ENCODE measurements around the gene LAMB4. TPM values are rescaled to one million over a fixed set of nuclear protein-coding genes. Genes with fewer than 3 reads are reported as not detected.

LAMB4 gene
- total and polyA plus RNA-seq, 10 donors = 0.03 to 0.94 (median 0.22) TPM; not detected in 2

DNA sequence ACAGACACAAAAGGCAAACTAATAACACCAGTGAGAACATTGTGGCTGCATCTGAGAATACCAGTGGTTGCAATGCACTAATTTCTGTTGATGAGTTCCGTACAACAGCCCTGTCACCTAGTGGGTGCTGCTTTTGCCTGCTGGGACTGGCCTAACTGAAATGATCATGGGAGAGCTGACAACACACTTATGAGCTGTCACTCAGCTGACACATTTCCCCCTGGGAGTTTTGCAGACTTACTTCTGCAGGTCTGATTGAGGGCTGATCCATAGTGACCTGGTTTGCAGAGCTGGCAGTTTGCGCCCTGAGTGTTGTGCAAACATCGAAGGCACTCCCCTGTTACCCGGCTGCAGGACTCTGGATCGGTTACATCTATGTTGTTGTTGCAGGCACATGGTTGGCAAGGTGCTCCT, 66.6 kb downstream of the LAMB4 start:
- DNase-seq = no peak
- no peaks in the 10 kb centered on the region for H3K27me3 ChIP-seq (replicated peaks in 1 of 7)
- no peaks in the 10 kb centered on the region for H3K36me3 ChIP-seq
- no peak overlapping the region for H3K27ac ChIP-seq
- no peak overlapping the region for H3K4me3 ChIP-seq
- TF ChIP-seq CTCF (IDR thresholded peaks at IDR 0.05 in 8 of 11, conservative IDR thresholded peaks at IDR 0.05 in 3 of 11) (no peak), POLR2AphosphoS5 (IDR thresholded peaks at IDR 0.05) (no peak), POLR2A (IDR thresholded peaks at IDR 0.05) (no peak)
- WGBS, 5 donors = 86 to 94% (median 89%) methylated on average over 5 of the region's 5 CpGs
- H3K9me3 ChIP-seq = no peaks in the 10 kb centered on the region
- intact Hi-C loops (cut with DNase I; ENCODE audit: low total_unique reads) = no loop called here
- H3K4me1 ChIP-seq = no peaks in the 10 kb centered on the region

DNA sequence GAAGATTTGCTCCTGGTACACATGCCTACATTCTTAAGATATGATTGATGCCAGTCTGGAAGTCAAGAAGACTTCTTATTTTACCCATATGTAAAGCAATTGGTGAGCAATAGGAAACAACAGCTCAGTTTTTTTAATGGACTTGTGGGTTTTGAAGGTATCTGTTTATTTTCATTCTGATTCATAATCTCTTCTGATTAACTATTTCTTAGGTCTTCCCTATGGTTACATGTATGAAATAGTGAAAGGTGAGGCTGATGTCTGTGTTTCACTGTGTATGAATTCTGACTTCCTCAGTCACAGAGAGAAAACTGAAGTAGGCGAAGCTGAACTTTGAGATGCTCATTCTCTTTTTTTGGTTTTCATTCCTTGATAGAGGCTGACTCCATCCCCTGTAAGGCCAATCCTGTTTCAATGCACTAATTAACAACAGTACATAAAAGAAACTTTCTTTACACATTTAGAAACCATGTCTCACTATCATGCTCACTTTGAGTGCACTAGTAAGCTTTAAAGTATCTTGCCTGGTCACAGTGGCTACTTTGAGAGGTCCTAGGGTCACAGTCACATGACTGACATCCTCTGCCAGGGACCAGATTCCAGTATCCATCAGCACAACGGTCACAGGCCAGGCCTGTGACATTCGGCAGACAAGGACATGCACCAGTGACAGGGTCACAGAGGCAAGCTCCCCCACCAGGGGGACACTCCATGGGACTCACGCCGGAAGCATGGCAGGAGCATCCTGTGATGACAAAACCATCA, 67.7 kb downstream of the LAMB4 start:
- no peak overlapping the region for H3K4me3 ChIP-seq
- H3K36me3 ChIP-seq = no peaks in the 10 kb centered on the region
- DNase-seq = no peak
- no peaks in the 10 kb centered on the region for H3K4me1 ChIP-seq
- no peaks in the 10 kb centered on the region for H3K9me3 ChIP-seq
- no peak for TF ChIP-seq POLR2A (IDR thresholded peaks at IDR 0.05)
- TF ChIP-seq POLR2AphosphoS5 (IDR thresholded peaks at IDR 0.05) = no peak
- TF ChIP-seq CTCF (IDR thresholded peaks at IDR 0.05 in 8 of 11, conservative IDR thresholded peaks at IDR 0.05 in 3 of 11) = no peak
- 72 to 82% (median 79%) methylated on average over 5 of the region's 5 CpGs for WGBS, 5 donors
- intact Hi-C loops (cut with DNase I; ENCODE audit: low total_unique reads) = no loop called here
- H3K27me3 ChIP-seq (replicated peaks in 1 of 7) = no peaks in the 10 kb centered on the region
- H3K27ac ChIP-seq = no peak overlapping the region

- Histone ChIP-seq H3K4me3 (no peak overlapping the region), H3K36me3 (no peaks in the 10 kb centered on the region), H3K27ac (no peak overlapping the region), H3K27me3 (replicated peaks in 1 of 7) (no peaks in the 10 kb centered on the region), H3K4me1 (no peaks in the 10 kb centered on the region), H3K9me3 (no peaks in the 10 kb centered on the region)
- DNase-seq = no peak
- intact Hi-C loops (cut with DNase I; ENCODE audit: low total_unique reads) = no loop called here
- 81 to 89% (median 88%) methylated on average over 6 of the region's 6 CpGs for WGBS, 5 donors
- no peak for TF ChIP-seq POLR2AphosphoS5 (IDR thresholded peaks at IDR 0.05)
- TF ChIP-seq CTCF (IDR thresholded peaks at IDR 0.05 in 8 of 11, conservative IDR thresholded peaks at IDR 0.05 in 3 of 11) = no peak
- TF ChIP-seq POLR2A (IDR thresholded peaks at IDR 0.05) = no peak
Measured at GRCh38 chr7:108059526-108059925, 70.6 kb downstream of the LAMB4 start.

- WGBS, 5 donors = 81 to 94% (median 86%) methylated on average over 4 of the region's 4 CpGs
- intact Hi-C loops (cut with DNase I; ENCODE audit: low total_unique reads) = no loop called here
- Histone ChIP-seq H3K4me3 (no peak overlapping the region), H3K9me3 (no peaks in the 10 kb centered on the region), H3K27ac (no peak overlapping the region), H3K27me3 (replicated peaks in 1 of 7) (no peaks in the 10 kb centered on the region), H3K36me3 (no peaks in the 10 kb centered on the region), H3K4me1 (no peaks in the 10 kb centered on the region)
- DNase-seq = no peak
- TF ChIP-seq CTCF (IDR thresholded peaks at IDR 0.05 in 8 of 11, conservative IDR thresholded peaks at IDR 0.05 in 3 of 11) = no peak
- TF ChIP-seq POLR2A (IDR thresholded peaks at IDR 0.05) = no peak
- no peak for TF ChIP-seq POLR2AphosphoS5 (IDR thresholded peaks at IDR 0.05)
Measured at GRCh38 chr7:108057951-108058481, 72.1 kb downstream of the LAMB4 start.
